ENCODE measurements around the gene GNB1.
"Not testable (repeated sequence)": the region's sequence is repeated elsewhere in the genome, so short reads cannot be mapped to it uniquely, and the experiment has no call there.

The GNB1 gene

GRCh38 chr1:1758692-1759455, 132.0 kb downstream of the GNB1 start:
- DNase-seq, result no peak

- no peak for DNase-seq
Measured at GRCh38 chr1:1758059-1758621, 132.7 kb downstream of the GNB1 start.

DNA sequence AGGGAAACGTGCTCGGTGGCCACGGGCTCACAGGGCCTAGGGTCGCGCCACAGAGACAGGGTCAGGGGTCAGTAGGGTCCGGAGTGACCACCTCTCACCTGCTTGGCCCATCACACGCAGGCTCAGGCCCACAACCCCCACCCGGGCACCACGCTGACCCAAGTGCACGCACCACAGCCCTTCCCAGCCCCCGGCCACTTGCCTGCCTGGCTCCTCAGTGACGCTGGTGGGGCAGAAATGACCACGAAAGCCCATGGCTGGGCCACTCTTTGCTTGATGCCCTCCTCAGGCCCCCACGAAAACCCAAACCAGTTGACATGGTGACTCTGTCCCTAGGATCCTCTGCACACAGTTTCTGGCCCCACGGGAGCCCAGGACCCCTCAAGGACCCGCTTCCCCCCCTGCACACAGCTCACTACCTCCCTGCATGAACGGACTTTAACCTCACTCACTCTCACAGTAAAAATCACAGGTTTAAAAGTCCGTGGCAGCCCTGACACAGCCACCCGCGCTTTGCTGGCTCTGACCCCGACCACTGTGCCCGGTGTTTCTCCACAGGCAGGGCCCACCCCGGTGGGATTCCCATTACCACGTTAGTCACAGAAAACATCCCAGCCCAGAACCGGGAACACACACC, 133.3 kb downstream of the GNB1 start:
- DNase-seq, result no peak

DNA sequence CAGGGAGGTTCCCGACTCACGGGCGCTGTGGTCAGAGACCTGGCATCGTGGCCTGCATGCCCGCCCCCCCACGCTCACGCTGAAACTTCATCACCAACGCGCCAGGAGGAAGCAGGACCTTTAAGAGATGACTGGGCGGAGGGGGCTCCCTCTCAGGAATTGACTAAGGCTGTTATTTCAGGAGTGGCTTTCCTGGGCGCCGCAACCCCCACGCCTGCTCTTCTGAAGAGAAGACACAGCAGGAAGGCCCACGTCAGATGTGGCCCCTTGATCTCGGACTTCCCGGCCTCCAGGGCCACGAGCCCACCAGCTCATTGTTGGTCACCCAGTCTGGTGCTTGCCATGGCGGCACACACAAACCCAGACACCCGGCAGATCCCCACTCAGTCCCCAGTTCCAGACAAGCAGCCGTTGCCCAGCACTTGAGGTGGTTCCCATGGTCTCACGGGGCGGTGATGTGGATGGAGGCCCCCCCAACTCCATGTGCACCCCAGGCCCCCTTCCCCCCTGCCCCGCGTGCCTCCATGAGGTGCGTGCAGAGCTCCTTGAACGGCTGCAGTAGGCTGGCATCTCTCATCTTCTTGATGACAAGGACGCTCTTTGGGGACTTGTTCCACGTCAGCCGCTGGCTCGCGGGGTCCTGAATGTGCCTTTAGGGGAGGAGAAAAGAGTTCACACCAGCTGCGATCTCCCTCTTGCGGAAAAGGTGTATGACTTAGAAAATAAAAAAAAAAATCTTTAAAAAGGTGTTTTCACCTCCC, 134.0 kb downstream of the GNB1 start:
- DNase-seq, result no peak

GRCh38 chr1:1755852-1756251, 135.0 kb downstream of the GNB1 start:
- DNase-seq, result no peak

DNA sequence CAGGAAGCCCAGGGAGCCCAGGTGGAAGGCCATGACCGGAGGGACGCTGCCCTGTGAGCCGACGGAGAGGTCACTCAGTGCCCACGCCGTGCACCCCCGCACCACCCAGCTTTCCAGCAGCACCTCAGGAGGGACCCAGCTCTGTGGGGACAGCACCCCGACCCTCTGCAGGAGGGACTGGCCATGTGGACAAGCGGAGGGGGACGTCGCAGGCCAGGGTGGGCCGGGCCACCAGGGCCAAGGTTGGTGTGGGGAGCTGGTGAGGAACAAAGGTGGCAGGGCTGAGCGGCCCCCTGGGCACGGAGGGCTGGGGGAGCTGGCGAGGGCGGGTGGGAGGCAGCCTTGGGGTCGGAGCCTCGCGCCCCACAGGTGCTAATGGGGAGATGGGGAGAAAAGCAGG, 135.5 kb downstream of the GNB1 start:
- DNase-seq, result no peak

GRCh38 chr1:1754051-1754815, 136.7 kb downstream of the GNB1 start:
- no peak for DNase-seq

DNA sequence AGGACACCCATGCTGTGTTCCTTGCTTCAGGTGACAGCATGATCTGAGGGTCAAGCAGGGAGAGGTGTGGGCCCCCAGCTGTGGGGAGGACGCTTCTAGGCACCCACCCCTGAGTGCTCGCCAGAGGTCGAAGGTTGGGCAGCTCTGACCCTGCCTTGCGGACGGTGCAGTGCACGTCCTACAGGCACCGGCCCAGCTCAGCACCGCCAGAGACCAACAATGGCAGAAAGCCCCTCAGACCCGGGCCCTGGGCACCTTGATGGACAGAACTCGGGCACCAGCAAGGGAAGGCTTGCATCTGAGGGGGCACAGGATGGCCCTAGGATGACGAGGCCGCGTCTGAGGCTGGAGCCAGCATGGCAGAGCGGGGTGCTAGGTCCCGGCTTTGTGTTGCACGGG, 137.3 kb downstream of the GNB1 start:
- no peak for DNase-seq

DNA sequence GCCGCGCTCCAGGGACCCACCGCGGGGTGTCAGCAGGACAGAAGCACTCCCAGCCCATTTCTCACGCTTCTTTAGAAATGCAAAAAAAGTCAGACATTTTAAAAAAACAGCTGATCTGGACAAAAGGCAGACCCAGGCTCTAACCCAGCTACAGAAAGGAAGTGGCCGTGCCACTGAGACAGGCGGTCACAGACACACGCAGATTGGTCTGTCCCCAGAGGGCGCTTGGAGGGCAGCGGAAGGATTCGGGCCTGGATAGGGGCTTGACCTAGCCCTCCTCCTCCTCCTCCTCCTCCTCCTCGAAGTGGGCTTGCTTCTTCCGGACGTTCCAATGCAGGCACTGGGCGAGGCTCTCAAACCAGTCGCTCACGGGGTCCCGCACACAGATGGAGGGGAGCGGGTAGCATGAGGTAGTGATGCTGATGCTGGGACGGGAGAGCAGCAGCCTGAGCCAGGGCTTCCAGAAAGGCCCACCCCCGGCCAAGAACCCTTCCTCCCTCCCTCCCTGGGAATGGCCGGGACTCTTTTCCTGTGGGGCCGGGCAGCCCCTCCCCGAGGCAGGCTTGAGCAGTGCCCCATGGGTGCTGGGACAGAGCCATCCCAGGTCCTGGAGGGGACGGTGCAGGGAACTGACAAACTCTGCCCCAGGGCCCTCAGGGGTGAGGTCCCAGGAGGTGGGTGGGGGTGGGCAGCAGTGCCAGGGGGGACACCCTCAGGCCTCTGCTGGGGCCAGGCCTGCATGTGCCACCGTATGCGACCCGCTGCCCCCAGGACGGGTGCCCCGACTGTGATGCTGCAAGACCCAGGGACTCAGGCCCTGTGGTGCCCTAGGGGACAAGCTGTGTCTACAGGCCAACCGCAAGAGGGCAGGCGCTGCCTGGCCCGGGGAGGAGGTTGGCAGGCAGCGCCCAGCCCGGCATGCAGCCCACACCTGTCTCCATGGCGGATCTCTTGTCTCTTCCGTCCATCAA, 138.0 kb downstream of the GNB1 start:
- no peak for DNase-seq

GRCh38 chr1:1752190-1752589, 138.7 kb downstream of the GNB1 start:
- no peak for DNase-seq

- not testable (repeated sequence) for DNase-seq
Measured at GRCh38 chr1:1749941-1750340, 140.9 kb downstream of the GNB1 start.

DNA sequence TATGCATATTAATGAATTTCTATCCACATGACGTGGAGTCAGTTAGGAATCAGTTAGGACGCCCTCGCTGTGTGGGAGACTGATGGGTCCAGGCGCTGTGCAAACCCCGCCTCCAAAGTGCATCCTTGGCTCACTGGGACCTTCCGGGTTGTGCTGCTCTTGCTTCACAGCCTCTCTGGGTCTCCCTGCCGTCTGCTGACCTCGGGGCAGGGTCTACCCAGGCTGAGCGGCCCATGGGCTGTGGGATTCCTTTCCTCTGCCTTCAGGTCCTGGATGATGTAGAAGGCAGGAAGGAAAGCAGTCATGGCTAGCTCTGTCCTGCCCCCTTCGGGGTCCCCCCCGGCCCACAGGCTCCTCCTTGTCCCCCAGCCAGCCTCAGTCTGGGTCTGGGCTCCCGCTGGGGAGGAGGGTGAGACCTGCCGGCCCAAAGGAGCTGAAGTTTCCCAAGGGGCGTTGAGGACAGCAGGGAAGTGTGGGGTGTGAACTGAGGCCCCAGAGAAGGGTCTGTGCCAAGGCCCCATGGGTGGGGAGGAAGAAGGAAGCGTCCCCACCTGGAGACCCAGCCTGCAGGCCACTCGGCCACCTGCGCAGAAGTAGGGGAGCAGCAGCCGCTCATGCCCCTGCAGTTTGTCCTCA, 142.1 kb downstream of the GNB1 start:
- no peak for DNase-seq

- not testable (repeated sequence) for DNase-seq
Measured at GRCh38 chr1:1746566-1746909, 144.3 kb downstream of the GNB1 start.

- DNase-seq, result not testable (repeated sequence)
Measured at GRCh38 chr1:1745651-1746565, 145.0 kb downstream of the GNB1 start.

GRCh38 chr1:1742529-1742928, 148.4 kb downstream of the GNB1 start:
- not testable (repeated sequence) for DNase-seq

GRCh38 chr1:1741013-1741412, 149.9 kb downstream of the GNB1 start:
- DNase-seq, result not testable (repeated sequence)

DNA sequence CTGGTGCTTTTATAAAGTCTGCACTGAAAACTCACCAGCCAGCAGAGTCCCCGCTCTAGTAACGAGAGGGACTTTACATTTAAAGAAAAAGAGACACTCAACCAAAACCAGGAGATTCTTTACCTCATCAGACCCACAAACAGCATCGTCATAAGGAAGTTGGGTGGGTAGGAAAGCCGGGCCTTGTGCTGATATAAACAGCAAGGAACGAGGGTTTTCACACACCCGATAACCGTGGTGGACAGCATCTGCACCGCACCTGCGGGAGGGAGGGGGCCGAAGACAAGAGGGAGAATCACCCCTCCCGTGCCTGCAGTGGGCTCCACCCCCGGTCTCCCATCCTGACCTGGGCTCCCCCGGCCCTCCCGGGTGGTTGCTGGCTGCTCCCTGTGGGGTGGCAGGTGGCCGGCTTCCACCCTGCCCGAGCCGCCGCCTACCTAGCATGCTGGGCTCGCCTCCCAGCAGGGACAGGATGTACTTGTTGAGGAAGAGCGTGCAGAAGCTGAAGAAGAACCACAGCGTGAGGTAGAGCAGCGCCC, 152.0 kb downstream of the GNB1 start:
- DNase-seq, result not testable (repeated sequence)

DNA sequence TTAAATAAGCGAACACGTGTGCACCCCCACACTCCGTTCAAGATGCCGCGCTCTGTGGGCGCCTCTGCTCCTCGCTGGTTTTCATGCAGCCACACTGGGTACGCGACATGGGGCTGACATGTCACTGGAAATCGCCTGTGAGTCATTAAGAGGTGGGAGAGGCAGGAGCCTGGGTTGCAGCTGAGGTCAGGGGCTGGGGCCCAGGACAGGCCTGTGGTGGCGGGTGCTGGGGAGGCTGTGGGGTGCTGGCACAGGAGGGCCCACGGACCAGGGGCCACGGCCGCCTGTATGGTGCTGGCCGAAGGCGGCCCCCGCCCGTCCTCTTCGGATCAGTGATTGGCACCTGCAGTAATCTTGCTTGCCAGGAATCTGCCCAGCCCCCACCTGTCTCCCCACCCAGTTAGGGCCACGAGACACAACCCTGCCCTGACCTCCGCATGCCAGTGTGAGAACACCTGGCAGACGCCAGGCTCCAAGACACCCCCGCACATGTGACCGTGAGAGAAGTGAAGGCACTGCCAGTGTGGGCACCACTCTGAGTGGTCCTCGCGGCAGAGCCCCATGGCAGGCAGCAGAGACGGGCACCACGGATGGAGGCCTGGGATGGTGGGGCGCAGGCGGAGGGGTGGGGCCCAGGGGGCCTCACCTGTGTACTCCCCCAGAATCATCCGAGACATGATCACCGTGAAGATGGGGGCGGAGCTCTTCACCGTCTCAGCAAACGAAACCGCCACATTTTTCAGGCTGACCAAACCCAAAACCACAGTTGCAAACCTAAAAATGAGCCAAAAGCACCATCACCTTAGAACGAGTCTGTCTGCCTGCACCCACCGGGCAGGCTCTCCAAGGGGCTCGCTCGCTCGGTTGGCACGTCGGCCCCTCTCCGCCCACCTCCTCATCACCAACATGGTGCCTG, 153.0 kb downstream of the GNB1 start:
- not testable (repeated sequence) for DNase-seq

Data from cortex of kidney (tissue), 1 donor.